ENCODE data around the gene MSMB.
"Not testable (repeated sequence)": the region's sequence is repeated elsewhere in the genome, so short reads cannot be mapped to it uniquely, and the experiment has no call there.

MSMB gene

GRCh38 chr10:46046261-46046660 lies at the start of gene MSMB:
Gene MSMB (minus strand): TSS chr10:46046269. CDS start chr10:46046237, 32 bp downstream.
- DNase-seq (ENCODE audit: low spot score), result no peak

GRCh38 chr10:46094931-46095750 lies 49.1 kb upstream of the MSMB start:
- DNase-seq (ENCODE audit: low spot score), result no peak

GRCh38 chr10:46094197-46094500 lies 48.1 kb upstream of the MSMB start:
- DNase-seq (ENCODE audit: low spot score), result no peak

- not testable (repeated sequence) for DNase-seq (ENCODE audit: low spot score)
Measured at GRCh38 chr10:46093316-46094196, 47.5 kb upstream of the MSMB start.

GRCh38 chr10:46092524-46093081 lies 46.5 kb upstream of the MSMB start:
- DNase-seq (ENCODE audit: low spot score), result no peak

GRCh38 chr10:46091828-46092523 lies 45.9 kb upstream of the MSMB start:
- DNase-seq (ENCODE audit: low spot score), result no peak

- no peak for DNase-seq (ENCODE audit: low spot score)
Measured at GRCh38 chr10:46091080-46091827, 45.2 kb upstream of the MSMB start.

GRCh38 chr10:46090258-46090812 lies 44.3 kb upstream of the MSMB start:
- DNase-seq (ENCODE audit: low spot score), result no peak

- DNase-seq (ENCODE audit: low spot score), result not testable (repeated sequence)
Measured at GRCh38 chr10:46087381-46087780, 41.3 kb upstream of the MSMB start.

- no peak for DNase-seq (ENCODE audit: low spot score)
Measured at GRCh38 chr10:46084321-46085165, 38.5 kb upstream of the MSMB start.

- DNase-seq (ENCODE audit: low spot score), result no peak
Measured at GRCh38 chr10:46080886-46081285, 34.8 kb upstream of the MSMB start.

- DNase-seq (ENCODE audit: low spot score), result no peak
Measured at GRCh38 chr10:46079831-46080585, 33.9 kb upstream of the MSMB start.

- no peak for DNase-seq (ENCODE audit: low spot score)
Measured at GRCh38 chr10:46077731-46078413, 31.8 kb upstream of the MSMB start.

GRCh38 chr10:46077141-46077554 lies 31.1 kb upstream of the MSMB start:
- DNase-seq (ENCODE audit: low spot score), result no peak

- DNase-seq (ENCODE audit: low spot score), result no peak
Measured at GRCh38 chr10:46075869-46076268, 29.8 kb upstream of the MSMB start.

GRCh38 chr10:46074196-46074946 lies 28.3 kb upstream of the MSMB start:
- no peak for DNase-seq (ENCODE audit: low spot score)

GRCh38 chr10:46073564-46073963 lies 27.5 kb upstream of the MSMB start:
- DNase-seq (ENCODE audit: low spot score), result no peak

GRCh38 chr10:46070749-46071148 lies 24.7 kb upstream of the MSMB start:
- DNase-seq (ENCODE audit: low spot score), result no peak

Measured in LoVo (cell line).